Coronary artery (tissue), 2 donors: ENCODE data around the gene RTRAF.
A peak's percentile ranks its signal among the peaks of the same experiment; 100 is the strongest.

Source experiments
- DNase-seq: peaks from one replicate; pipeline ENCODE4 v3.0.0-alpha.2; 2017; ENCODE audit warnings: low spot score
- H3K27ac ChIP-seq, 2 donors: fragments of 200-600 bp; sonication (generic); one replicate each; pipeline ENCODE4 v1.5.1; 2016 to 2019
- H3K4me3 ChIP-seq: fragments of 200-600 bp; sonication (generic); 2 replicates; pipeline ENCODE4 v1.5.1; 2016; ENCODE audit warnings: mild to moderate bottlenecking, moderate library complexity
- TF ChIP-seq, protein P1 (sequence below): fragments of 200-600 bp; sonication (generic); IDR thresholded peaks from one replicate; pipeline ENCODE4 v1.5.1; 2019; ENCODE audit warnings: antibody characterized with exemption

The RTRAF gene

DNA sequence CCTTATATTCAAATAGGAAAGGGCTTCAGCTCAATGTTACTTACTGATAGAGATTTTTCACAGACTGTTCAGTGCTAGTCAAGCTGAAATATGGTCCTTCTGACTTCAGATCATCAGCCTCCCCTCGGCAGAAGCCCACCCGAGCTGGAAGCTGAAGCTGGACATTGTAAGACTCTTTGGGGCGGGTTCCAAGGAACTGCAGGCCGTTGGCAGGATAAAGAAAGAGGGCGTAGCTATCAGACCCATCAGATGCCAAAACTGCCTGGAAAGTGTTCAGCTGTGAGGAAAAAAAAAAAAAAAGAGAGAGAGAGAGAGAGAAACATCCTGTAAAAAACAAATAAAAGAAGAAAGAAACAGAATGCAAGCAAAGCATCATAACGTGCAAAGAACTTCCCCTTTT lies 70.7 kb downstream of the RTRAF start:
- Histone ChIP-seq H3K4me3 (no peak overlapping the region), H3K27ac (peak overlapping the region; percentile 12 to 52)
- TF ChIP-seq, protein P1, sequence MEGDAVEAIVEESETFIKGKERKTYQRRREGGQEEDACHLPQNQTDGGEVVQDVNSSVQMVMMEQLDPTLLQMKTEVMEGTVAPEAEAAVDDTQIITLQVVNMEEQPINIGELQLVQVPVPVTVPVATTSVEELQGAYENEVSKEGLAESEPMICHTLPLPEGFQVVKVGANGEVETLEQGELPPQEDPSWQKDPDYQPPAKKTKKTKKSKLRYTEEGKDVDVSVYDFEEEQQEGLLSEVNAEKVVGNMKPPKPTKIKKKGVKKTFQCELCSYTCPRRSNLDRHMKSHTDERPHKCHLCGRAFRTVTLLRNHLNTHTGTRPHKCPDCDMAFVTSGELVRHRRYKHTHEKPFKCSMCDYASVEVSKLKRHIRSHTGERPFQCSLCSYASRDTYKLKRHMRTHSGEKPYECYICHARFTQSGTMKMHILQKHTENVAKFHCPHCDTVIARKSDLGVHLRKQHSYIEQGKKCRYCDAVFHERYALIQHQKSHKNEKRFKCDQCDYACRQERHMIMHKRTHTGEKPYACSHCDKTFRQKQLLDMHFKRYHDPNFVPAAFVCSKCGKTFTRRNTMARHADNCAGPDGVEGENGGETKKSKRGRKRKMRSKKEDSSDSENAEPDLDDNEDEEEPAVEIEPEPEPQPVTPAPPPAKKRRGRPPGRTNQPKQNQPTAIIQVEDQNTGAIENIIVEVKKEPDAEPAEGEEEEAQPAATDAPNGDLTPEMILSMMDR, result no peak
- no peak for DNase-seq
